IPS DF 19.7 (cell line): ENCODE results near the gene MBNL2.

Experiments
- DNase-seq: peaks from one replicate; pipeline ENCODE4 v3.0.0-alpha.2; 2013; ENCODE audit warnings: low read depth, low spot score

MBNL2 gene

GRCh38 chr13:97273341-97273831, 51.3 kb downstream of the MBNL2 start:
- no peak for DNase-seq

GRCh38 chr13:97274829-97275649, 52.9 kb downstream of the MBNL2 start:
- no peak for DNase-seq

- DNase-seq, result no peak
Measured at GRCh38 chr13:97275776-97276501, 53.8 kb downstream of the MBNL2 start.

DNA sequence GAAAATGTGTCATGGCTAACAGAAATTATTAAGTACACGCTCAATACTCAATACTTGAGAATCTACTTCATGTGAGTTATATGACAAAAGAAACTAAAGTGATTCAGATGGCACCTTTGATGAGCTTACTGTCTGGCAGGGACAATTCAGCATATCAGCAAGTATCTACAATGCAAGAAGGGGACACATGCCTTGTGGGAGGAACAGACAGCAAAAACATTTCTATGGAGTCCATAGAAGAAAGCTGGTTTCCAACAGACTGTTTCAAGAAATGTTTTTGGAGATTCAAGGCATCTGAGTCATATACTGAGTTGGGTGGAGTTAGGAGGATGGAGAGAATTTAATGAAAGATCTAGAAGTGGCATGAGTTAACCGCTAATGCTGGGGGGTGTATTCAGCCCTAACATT, 54.7 kb downstream of the MBNL2 start:
- DNase-seq, result no peak

GRCh38 chr13:97278435-97279411, 56.6 kb downstream of the MBNL2 start:
- DNase-seq, result no peak

GRCh38 chr13:97279913-97280312, 57.8 kb downstream of the MBNL2 start:
- no peak for DNase-seq

GRCh38 chr13:97280478-97280877, 58.3 kb downstream of the MBNL2 start:
- DNase-seq, result no peak

- no peak for DNase-seq
Measured at GRCh38 chr13:97281028-97281427, 58.9 kb downstream of the MBNL2 start.

GRCh38 chr13:97282705-97283104, 60.6 kb downstream of the MBNL2 start:
- DNase-seq, result no peak

- no peak for DNase-seq
Measured at GRCh38 chr13:97283888-97284287, 61.8 kb downstream of the MBNL2 start.

- DNase-seq, result no peak
Measured at GRCh38 chr13:97284558-97284957, 62.4 kb downstream of the MBNL2 start.

DNA sequence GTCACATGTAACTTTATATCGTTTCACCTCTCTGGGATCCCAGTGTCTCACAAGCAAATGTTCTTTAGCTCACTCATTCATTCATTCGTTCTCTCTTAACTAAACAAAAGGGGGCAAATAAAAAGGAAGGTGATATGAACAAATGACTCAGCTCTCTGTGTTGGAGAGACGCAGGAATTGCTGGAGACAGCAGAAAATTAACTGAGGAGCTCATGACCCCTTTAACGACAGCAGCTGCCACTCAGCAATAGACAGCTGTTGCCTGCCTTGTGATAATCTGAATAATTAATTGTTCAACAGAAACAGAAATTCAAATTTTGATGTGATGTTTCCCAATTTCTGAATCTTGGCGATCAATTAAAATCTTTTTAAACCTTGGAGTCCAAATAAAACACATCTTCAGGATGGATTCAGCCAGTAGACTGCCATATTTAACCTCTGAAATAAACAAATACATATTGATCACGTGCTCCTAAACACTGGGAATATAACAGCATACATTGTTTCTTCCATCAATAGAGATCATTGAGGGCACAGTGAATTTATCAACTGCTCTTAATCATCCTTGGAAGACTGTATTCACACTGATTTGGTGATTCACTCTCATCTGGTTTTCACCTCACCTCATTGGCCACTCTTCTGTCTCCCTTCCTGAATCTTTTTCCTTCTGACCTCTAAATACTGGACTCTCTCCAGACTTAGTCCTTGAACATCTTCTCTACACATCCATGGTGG, 63.3 kb downstream of the MBNL2 start:
- no peak for DNase-seq

GRCh38 chr13:97286317-97287046, 64.3 kb downstream of the MBNL2 start:
- no peak for DNase-seq

GRCh38 chr13:97287047-97287383, 64.9 kb downstream of the MBNL2 start:
- DNase-seq, result no peak

- no peak for DNase-seq
Measured at GRCh38 chr13:97288486-97288900, 66.4 kb downstream of the MBNL2 start.

DNA sequence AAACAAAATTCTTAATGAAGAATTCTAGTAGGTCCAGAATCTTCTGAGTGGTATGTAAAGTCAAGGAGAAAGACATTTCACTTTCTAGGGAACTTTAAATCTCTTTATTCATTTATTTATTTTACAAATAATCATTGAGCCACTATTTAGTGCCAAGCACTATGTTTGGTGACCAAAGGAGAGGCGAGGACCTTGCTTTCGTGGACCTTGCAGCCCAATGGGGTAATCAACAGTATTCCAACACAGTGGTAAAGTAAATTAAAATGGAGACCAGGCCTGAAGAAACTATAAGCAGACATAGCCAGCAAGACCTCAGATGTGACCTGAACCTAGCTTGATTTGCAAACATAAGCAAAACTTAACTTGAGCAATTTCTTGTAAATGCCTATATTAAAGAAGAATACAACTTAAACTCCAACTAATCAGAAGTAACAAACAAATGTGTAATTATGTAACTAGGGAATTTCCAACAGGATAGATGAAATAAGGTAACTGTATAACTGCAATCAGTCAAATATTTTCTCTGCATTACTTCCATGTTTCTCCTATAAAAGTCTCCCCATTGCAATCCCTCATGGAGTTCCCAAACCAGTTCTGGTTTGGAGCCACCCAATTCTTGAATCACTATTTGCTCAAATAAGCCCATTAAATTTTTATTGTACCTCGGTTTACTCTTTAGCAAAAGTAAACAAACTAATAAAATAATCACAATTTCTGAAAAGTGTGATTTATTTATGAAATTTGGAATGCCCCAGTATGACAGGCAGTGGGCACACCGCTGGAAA, 67.6 kb downstream of the MBNL2 start:
- DNase-seq, result no peak

DNA sequence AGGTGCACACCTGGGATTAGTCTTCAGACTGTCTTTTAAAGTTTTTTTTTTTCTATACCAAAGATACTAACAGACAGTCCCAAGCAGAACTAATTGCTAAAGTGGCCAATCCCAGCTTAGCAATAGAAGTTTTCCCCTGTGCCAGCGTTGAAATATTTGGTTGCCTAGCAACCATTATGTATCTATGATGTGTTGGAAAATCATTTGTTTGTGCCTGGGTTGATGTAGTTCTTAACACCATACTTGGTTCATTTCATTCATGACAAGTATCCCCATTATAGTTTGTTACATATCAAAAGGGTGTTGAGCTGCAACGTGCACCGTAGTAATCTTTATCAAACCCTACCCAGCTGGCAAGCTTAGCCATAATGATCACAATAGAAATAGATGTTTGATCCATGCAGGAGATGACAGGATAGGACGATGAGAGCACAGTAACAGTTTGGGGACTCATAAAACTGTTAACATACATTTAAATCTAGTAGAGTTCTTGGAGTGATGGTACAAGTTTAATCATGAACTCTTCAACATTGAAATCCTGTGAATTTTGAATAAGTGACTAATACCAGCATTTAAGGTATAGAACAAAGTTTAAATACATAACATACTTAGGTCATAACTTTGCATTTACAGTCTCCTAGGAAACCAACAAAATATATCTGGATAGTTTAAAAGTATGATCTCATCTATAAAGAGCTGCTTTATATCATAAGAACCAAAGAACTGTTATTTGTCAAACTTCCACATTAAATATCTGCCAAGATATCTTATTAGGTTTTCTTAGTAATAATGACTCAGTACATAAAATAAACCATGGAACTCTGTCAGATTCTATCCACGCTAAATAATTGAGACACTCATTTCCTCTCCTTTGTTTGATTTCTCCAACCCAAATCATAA, 73.4 kb downstream of the MBNL2 start:
- DNase-seq, result no peak

DNA sequence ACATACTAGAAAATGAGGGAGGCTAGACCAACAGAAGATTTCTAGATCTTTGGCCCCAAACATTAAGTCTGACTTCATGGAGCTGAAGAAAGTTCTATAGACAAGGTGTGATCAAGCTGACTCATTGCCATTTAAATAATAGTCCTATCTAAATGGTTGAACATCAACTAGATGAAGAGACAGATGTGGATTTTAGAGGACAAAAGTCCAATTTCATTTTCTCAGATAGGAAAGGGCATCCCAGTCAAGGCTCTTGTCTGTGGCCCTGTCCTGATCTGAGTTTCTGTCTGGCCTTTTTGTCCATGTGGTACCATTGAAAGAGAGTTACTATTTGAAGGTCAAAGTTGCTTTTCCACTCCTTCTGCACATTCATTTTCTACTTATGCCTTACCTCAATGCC, 74.6 kb downstream of the MBNL2 start:
- DNase-seq, result no peak

- no peak for DNase-seq
Measured at GRCh38 chr13:97298816-97299215, 76.7 kb downstream of the MBNL2 start.
